DMS114 treated with DMSO at 0.1 percent for 48 hours (cell line): ENCODE data around the gene TNIK.

Experiments used
- DNase-seq: peaks from one replicate; lab custom pipeline; 2025; ENCODE audit not compliant: unreplicated experiment; lab: John Stamatoyannopoulos, UW

TNIK gene

GRCh38 chr3:171013822-171014748 lies 446.1 kb downstream of the TNIK start:
- no peak for DNase-seq

GRCh38 chr3:171011873-171012336 lies 448.3 kb downstream of the TNIK start:
- DNase-seq = no peak
